NCI-H1930 (cell line): ENCODE data around the gene COX6A2.
"Not testable (repeated sequence)": the region's sequence is repeated elsewhere in the genome, so short reads cannot be mapped to it uniquely, and the experiment has no call there.

ENCODE experiments used
- DNase-seq, 2 experiments: peaks; one replicate each; lab custom pipeline; 2025; lab: John Stamatoyannopoulos, UW

Gene COX6A2

DNA sequence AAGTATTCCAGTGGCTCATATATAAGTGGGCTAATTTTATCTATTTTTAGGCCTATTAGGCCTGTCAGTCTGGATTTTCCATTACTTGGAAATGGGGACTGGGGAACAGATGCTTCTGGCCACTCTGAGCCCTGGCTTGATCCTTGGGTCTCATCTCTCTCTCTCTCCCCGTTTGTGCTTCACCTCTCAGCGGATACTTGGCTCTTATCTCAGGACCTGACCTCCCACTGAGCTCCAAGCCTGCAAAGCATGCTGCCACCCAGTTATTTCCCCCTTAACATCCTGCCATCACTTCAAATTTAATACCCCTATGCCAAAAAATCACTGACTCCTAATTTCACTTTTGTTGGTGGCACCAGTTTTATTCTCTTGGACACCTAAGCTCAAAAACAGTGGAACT lies 10.3 kb upstream of the COX6A2 start:
- DNase-seq: no peak

DNA sequence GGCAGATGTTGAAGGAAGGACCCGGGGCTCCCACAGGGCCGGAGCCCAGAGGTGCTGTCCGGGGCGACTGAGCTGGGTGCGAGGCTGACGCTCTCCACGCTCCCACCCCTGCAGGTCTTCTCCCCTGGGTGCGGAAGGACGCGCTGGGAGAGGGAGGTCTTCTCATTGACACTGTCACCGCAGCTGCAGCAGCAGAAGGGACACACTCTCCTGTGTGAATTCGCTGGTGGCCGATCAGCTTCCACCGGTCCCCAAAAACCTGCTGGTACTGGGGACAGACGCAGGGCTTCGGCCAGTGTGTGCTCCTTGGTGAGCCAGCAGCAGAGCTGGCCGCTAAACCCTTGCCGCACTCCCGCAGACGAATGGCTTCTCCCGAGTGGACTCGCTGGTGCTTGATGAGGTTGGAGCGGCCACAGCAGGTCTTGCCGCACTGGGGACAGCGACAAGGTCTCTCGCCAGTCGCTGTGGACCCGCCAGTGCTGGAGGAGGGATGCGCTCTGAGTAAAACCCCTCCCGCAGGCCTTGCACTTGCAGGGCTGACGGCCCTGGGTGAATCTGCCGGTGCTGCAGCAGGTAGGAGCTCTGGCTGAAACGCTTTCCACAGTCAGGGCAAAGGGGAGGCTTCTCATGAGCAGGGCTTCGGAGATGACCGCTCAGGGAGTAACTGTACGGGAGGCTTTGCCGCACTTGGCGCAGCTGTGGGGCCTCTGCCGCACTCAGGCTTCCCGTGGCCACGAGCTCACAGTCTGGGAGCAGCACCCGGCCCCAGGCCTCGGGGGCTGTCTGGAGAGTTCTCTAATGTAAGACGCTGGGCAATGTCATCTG lies 8.3 kb upstream of the COX6A2 start:
- no peak for DNase-seq

DNA sequence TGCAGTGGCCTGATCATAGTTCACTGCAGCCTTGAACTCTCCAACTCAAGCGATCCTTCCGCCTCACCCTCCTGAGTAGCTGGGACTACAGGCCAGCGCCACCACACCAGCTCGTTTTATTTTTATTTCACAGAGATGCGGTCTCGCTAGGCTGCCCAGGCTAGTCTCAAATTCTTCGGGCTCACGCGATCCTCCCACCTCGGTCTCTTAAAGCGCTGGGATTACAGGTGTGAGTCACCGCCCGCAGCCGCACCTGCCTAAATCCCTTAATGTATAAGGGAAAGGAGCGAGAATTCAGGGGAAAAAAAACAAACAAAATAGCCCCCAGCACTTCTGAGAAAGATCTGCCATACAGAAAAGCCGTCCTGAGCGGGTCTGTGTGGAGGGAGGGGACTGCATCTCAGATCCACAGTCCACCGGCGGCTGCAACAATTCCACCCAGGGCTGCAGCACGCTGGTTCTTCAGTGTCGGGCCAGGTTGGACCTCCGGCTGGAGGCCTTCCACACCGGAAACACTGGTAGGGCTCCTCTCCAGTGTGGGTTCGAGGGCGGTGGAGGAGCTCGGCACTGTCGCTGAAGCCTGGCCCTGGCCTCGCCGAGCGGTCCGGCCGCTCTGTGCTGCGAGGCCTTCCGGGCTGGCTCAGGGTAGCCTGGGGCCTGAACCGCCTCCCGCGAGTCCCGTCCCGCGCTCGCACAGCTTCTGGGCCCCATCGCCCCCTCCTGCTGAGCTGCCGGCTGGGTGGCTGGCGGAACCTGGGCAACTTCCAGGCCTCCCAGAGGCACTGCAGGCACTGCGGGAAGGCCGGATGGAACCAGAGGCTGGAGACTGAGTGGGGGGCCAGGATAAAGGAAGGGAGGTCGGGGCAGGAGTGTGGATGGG lies 7.4 kb upstream of the COX6A2 start:
- no peak for DNase-seq

GRCh38 chr16:31430380-31431052 lies 2.4 kb upstream of the COX6A2 start:
- no peak for DNase-seq

GRCh38 chr16:31429796-31430195 lies 1.6 kb upstream of the COX6A2 start:
- no peak for DNase-seq

DNA sequence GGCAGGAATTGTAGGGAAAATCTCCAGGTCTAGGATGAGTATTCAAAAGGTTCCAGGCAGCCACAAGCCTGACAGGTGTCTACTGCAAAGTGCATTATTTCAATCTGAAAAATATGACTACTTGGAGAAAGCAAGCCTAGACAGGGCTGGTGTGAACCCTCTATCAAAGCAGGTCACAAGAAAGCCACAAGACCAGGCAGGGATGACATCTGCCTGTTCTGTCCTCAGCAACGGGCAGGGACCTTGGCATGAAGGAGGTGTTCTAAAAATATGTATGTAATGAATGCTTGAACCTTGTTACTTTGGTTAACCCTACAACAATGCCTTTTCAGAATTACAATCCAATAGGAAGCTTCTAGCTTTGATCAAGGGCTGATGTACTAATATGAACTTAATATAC lies 1.2 kb upstream of the COX6A2 start:
- DNase-seq: no peak

DNA sequence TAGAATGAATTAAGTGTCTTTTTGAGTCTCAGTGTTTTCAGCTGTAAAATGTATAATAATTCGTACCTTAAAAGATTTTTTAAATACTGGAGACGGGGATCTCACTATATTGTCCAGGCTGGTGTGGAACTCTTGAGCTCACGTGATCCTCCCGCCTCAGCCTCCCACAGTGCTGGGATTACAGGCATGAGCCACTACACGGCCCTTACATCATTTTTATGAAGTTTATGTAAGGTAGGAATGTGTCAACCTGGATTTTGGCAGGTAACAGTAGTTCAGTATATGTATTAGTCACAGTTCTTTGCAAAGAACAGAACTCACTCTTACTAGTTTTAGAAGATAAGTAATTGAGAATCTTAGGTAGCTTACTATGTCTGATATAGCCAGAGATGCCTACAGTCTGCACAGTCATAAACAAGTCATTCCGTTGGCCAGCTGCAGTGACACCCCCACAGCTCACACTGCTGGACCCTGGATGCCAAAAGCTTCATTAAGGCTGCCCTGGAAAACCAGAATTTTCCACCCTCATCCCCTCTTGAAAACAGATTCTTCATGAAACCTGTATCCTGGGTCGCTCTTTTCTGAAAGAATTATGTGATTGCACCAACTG lies 583 bp upstream of the COX6A2 start:
- no peak for DNase-seq

GRCh38 chr16:31427441-31428278 lies 500 bp downstream of the COX6A2 start:
- peak; percentile 77 to 87 for DNase-seq

- DNase-seq: no peak
Observed at GRCh38 chr16:31423801-31424200, 4.4 kb downstream of the COX6A2 start.

- no peak for DNase-seq
Observed at GRCh38 chr16:31423241-31423640, 4.9 kb downstream of the COX6A2 start.

DNA sequence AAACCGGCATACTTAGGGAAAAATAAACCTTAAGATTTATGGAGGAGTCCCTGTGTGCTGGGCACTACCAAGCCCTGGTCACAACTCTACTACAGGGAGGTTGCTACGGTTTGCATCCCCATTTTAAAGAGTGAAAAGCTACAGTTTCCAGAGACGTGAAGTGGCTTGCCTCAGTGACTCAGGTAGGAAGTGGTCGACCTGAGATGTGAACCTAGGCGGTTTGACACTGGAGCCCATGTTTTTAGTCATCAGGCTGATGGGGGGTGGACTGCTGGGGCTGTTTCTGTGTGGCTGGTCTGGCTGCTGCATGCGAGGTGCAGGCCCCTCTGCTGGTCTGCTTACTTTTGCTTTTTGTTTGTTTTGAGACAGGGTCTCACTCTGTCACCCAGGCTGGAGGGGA lies 6.6 kb downstream of the COX6A2 start:
- no peak for DNase-seq

- no peak for DNase-seq
Observed at GRCh38 chr16:31420037-31420436, 8.1 kb downstream of the COX6A2 start.

GRCh38 chr16:31417916-31418315 lies 10.2 kb downstream of the COX6A2 start:
- DNase-seq: no peak

DNA sequence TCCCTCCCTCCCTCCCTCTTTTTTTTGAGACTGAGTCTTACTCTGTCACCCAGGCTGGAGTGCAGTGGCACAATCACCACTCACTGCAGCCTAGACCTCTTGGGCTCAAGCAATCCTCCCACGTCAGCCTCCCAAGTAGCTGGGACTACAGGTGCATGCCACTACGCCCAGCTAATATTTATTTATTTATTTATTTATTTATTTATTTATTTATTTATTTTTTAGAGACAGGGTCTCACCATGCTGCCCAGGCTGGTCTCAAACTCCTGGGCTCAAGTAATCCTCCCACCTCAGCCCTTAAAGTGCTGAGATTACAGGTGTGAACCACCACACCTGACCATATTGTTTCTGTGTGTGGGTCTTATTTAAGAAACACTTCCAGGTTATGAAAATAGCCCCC lies 11.1 kb downstream of the COX6A2 start:
- DNase-seq: not testable (repeated sequence)

- no peak for DNase-seq
Observed at GRCh38 chr16:31416371-31416770, 11.8 kb downstream of the COX6A2 start.

- no peak for DNase-seq
Observed at GRCh38 chr16:31414706-31415105, 13.5 kb downstream of the COX6A2 start.

DNA sequence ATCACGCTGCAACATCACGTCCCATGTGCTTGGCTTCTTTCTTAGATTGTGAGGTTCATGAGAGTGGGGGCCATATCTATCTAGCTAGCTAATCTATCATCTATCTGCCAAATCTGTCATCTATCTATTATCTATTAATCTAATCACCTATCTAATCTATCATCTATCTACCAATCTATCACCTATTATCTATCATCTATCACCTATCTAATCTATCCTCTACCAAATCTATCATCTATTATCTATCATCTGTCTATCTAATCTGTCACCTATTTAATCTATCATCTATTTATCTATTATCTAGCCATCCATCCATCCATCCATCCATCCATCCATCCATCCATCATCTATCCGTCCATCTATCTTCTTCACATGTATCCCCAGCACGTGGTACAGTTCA lies 14.2 kb downstream of the COX6A2 start:
- no peak for DNase-seq

GRCh38 chr16:31413381-31413780 lies 14.8 kb downstream of the COX6A2 start:
- no peak for DNase-seq

DNA sequence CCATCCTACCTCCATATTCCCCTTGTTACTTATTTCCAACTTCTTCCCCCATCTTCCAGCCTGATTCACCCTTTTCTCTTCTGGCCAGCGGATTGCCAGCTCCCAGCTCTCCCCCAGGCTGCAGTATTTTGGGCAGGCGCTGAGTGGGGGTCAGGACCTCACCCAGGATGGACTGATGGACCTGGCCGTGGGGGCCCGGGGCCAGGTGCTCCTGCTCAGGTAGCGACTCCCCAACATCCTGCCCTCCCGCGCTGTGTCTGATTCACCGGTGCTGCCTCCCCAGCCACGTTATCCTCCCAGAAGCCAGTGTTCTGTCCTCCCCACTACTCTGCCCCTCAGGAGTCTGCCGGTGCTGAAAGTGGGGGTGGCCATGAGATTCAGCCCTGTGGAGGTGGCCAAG lies 15.4 kb downstream of the COX6A2 start:
- DNase-seq: no peak

GRCh38 chr16:31411024-31411844 lies 16.9 kb downstream of the COX6A2 start:
- DNase-seq: no peak
